NB4 (cell line): ENCODE measurements around the gene ADAD2.

Experiments used
- DNase-seq: peaks from one replicate; pipeline ENCODE4 v3.0.0; 2010; ENCODE audit warnings: low read depth
- H3K4me3 ChIP-seq: one replicate; pipeline ENCODE4 v1.5.1; 2011; ENCODE audit warnings: mild to moderate bottlenecking, low read depth, low read length, moderate library complexity
- MYC ChIP-seq: IDR thresholded peaks from 2 replicates; pipeline ENCODE4 v1.6.1; 2011; ENCODE audit warnings: low read depth, low read length
- POLR2A ChIP-seq: IDR thresholded peaks from 2 replicates; pipeline ENCODE4 v1.6.1; 2011; ENCODE audit warnings: mild to moderate bottlenecking; ENCODE audit not compliant: insufficient read length; ENCODE audit errors: extremely low read depth
- TF ChIP-seq, protein P1 (sequence below): IDR thresholded peaks from one replicate; pipeline ENCODE4 v1.5.1; 2012; ENCODE audit warnings: low read depth, low read length
- TF ChIP-seq, protein P2 (sequence below): IDR thresholded peaks from 2 replicates; pipeline ENCODE4 v1.6.1; 2011; ENCODE audit warnings: low read depth, low read length

Gene ADAD2

DNA sequence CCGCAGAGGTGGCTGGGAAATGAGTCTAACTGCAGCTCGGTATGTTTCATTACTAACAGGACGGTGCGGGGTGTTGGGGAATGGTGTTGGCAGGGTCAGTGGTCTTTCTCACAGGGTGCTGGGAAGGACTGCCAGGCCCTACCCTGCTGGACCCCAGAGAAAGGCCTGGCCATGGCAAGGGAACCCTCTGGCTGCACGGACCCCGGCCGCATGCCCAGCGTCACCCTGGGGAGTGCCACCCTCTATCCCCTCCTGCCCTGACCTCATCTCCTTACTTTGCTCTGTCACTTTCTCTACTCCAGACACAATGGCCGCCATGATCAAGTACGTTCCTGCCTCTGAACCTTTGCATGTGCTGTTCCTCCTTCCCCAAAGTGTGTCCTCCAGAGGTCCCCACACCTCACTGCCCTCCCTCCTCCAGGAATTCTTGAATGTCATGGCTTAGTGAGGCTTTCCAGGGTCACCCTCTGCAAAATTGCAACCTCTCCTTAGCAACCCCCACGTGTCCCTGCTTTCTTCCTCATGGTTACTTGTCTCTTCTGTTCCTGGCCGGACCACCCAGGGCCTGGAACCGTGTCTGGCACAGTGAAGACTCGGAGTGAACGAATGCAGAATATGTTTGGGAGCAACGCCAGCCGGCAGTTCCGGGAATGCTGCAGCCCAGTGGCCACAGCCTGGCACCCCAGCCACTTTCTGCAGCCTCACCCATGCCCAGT is 15.2 kb downstream of the ADAD2 start:
- no peak overlapping the region for H3K4me3 ChIP-seq
- TF ChIP-seq POLR2A: no peak
- TF ChIP-seq, protein P1, sequence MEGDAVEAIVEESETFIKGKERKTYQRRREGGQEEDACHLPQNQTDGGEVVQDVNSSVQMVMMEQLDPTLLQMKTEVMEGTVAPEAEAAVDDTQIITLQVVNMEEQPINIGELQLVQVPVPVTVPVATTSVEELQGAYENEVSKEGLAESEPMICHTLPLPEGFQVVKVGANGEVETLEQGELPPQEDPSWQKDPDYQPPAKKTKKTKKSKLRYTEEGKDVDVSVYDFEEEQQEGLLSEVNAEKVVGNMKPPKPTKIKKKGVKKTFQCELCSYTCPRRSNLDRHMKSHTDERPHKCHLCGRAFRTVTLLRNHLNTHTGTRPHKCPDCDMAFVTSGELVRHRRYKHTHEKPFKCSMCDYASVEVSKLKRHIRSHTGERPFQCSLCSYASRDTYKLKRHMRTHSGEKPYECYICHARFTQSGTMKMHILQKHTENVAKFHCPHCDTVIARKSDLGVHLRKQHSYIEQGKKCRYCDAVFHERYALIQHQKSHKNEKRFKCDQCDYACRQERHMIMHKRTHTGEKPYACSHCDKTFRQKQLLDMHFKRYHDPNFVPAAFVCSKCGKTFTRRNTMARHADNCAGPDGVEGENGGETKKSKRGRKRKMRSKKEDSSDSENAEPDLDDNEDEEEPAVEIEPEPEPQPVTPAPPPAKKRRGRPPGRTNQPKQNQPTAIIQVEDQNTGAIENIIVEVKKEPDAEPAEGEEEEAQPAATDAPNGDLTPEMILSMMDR: no peak
- no peak for TF ChIP-seq MYC
- TF ChIP-seq, protein P2, sequence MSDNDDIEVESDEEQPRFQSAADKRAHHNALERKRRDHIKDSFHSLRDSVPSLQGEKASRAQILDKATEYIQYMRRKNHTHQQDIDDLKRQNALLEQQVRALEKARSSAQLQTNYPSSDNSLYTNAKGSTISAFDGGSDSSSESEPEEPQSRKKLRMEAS: no peak
- no peak for DNase-seq

DNA sequence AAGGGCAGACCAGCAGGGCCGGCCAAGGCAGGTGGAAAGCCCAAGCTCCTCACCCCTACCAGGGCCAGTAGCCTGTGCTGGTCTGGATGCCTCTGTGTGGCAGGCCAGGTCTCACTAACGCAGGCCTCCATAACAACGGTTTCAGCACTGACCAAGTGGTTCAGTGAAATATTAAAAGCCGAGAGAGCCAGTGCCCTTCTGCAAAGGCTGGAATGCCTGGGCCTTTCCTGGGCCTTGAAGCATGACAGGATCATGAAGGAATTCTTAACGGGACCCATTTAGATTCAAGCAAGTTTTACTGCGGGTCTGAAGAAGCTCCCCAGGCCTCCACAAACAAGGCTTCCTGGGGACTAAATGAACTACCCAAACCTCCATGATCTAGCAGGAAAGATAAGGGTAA is 16.3 kb downstream of the ADAD2 start:
- no peak for DNase-seq
- H3K4me3 ChIP-seq: no peak overlapping the region

DNA sequence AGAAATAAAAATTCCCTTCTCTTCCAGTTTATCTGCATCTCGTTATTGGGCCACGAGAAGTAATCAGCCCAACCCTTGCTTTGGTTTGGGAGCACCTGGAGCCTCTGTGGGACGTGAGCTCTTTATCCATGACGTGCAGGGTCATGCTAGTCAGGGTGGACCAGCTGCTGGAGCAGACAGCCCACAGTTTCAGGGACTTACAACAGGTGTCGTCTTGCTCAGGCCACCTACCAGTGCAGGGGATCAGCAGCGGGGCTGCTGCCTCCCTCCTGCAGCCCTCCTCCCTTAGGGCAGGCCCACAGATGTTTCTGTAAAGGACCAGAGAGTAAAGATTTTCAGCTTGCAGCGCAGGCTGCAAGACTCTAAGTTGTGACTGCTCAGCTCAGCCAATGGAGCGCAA is 16.9 kb downstream of the ADAD2 start:
- no peak for DNase-seq
- no peak for TF ChIP-seq POLR2A
- no peak for TF ChIP-seq MYC
- TF ChIP-seq, protein P1: no peak
- TF ChIP-seq, protein P2: no peak
- no peak overlapping the region for H3K4me3 ChIP-seq

More for the DNA sequence above, 16.3 kb downstream of the ADAD2 start:
- TF ChIP-seq MYC (no peak), POLR2A (no peak)
- TF ChIP-seq, protein P1: no peak
- TF ChIP-seq, protein P2: no peak

DNA sequence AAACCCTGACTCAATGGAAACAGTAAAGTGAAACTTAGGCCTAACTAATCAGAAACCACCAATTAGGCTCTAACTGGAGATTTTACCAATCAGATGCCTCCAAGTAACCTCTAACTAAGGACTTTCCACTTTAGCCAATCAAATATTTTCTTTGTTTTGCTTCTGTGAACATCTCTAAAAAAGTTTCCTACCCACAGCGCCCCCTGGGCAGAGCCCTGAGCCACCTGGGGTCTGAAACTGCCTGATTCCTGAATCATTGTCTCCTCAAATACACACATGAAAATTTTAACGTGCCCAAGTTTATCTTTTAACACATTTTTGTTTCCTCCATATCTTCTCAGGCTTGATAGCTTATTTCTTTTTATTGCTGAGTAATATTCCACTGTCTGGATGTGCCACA is 19.0 kb downstream of the ADAD2 start:
- DNase-seq: peak; percentile 33
- TF ChIP-seq MYC: no peak
- TF ChIP-seq, protein P1: peak; percentile 37
- no peak overlapping the region for H3K4me3 ChIP-seq

DNA sequence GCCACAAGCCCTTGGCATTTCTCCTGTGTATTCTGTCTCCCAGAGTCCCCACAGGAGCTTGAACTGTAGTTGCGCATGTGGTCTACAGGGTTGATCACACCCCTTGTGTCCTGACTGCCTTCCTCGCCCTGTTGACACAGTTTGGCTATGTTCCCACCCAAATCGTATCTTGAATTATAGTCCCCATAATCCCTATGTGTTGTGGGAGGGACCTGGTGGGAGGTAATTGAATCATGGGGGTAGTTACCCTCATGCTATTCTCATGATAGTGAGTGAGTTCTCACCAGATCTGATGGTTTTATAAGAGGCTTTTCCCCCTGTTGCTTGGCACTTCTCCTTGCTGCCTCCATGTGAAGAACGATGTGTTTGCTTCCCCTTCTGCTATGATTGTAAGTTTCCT is 21.2 kb downstream of the ADAD2 start:
- no peak overlapping the region for H3K4me3 ChIP-seq
- TF ChIP-seq POLR2A (no peak), MYC (no peak)
- TF ChIP-seq, protein P2: no peak
- TF ChIP-seq, protein P1: no peak
- DNase-seq: no peak

DNA sequence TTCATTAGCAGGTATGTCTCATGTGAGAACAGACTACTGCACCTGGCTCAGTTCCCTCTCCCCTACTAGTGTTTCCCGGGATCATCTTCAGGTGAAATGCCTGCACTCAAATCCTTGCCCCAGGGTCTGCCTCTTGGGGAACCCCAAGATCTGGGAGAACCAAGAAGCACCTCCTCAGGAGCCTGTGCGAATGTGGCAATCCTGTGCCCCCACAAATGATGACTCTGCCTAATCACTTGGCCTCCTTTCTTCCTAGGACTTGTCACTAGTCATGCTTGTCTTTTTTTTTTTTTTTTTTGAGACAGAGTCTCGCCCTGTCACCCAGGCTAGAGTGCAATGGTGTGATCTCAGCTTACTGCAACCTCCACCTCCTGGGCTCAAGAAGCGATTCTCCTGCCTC is 21.7 kb downstream of the ADAD2 start:
- TF ChIP-seq MYC (no peak), POLR2A (no peak)
- TF ChIP-seq, protein P1: no peak
- TF ChIP-seq, protein P2: no peak
- H3K4me3 ChIP-seq: no peak overlapping the region
- DNase-seq: no peak
